GM12878 (cell line): Measurements from ENCODE around the gene DLL1. TPM values are rescaled to one million over a fixed set of nuclear protein-coding genes. Genes with fewer than 3 reads are reported as not detected.

Experiments
- ATAC-seq: fragments of 200-7000 bp; cut with Tn5 transposase; 3 replicates; pipeline ENCODE4 v1.9.1; 2020; ENCODE audit warnings: mild to moderate bottlenecking, moderate library complexity
- BruUV-seq: library from RNA; stranded (reverse); fragments of 400-500 nt; replicated peaks from 2 replicates; lab custom pipeline; 2021; lab: Mats Ljungman, UMichigan
- CTCF ChIA-PET: fragments of 300-600 bp; sonication (Branson Sonifier 250); formaldehyde crosslinking; extraction: SDS; loops from one replicate; lab custom pipeline; 2021; ENCODE audit warnings: inconsistent platforms; lab: Yijun Ruan, JAX
- POLR2A ChIA-PET: fragments of 350-600 bp; formaldehyde crosslinking; extraction: SDS; loops from one replicate; lab custom pipeline; 2021; ENCODE audit warnings: inconsistent platforms; lab: Charles Lee
- RAD21 ChIA-PET: fragments of 300-600 bp; sonication (Branson Sonifier 250); formaldehyde crosslinking; loops from one replicate; lab custom pipeline; 2023; ENCODE audit warnings: antibody characterized with exemption; ENCODE audit not compliant: unreplicated experiment; lab: Charles Lee
- SMC1A ChIA-PET: fragments of 300-600 bp; sonication (Branson Sonifier 250); formaldehyde crosslinking; loops from one replicate; lab custom pipeline; 2023; ENCODE audit not compliant: unreplicated experiment, uncharacterized antibody; lab: Charles Lee
- DNase-seq: peaks from one replicate; pipeline ENCODE4 v3.0.0-alpha.2; 2011; ENCODE audit warnings: low read depth, low spot score
- FAIRE-seq: peaks from 3 replicates; lab custom pipeline; 2011; peaks lifted over from hg19 to GRCh38; lab: Jason Lieb, UNC
- H2AFZ ChIP-seq: 2 replicates; pipeline ENCODE4 v1.6.0; 2011; ENCODE audit warnings: low read depth, low read length, control low read depth; ENCODE audit not compliant: control insufficient read depth
- H3K27ac ChIP-seq: 2 replicates; pipeline ENCODE4 v1.5.1; 2011; ENCODE audit warnings: control low read depth; ENCODE audit not compliant: control insufficient read depth, insufficient read depth
- H3K27me3 ChIP-seq, 2 experiments: replicated peaks in 1 of 2; 2 replicates each; pipeline versions ENCODE4 v1.6.0 to v1.6.1; 2011; ENCODE audit warnings: low read length in 1 of 2; ENCODE audit not compliant: control insufficient read depth in 2 of 2, insufficient read depth in 2 of 2
- H3K36me3 ChIP-seq, 2 experiments: 2 replicates each; pipeline ENCODE4 v1.5.1; 2011; ENCODE audit warnings: low read length in 1 of 2; ENCODE audit not compliant: control insufficient read depth in 2 of 2, insufficient read depth in 2 of 2
- H3K4me1 ChIP-seq: 2 replicates; pipeline ENCODE4 v1.6.1; 2011; ENCODE audit warnings: mild to moderate bottlenecking, low read length, moderate library complexity, mixed read lengths; ENCODE audit not compliant: control insufficient read depth, insufficient read depth
- H3K4me2 ChIP-seq: 2 replicates; pipeline ENCODE4 v1.6.0; 2011; ENCODE audit warnings: control low read depth; ENCODE audit not compliant: control insufficient read depth, insufficient read depth
- H3K4me3 ChIP-seq: fragments of 200-600 bp; sonication (generic); 2 replicates; pipeline ENCODE4 v1.5.1; 2016
- H3K79me2 ChIP-seq: 2 replicates; pipeline ENCODE4 v1.6.0; 2011; ENCODE audit warnings: low read length; ENCODE audit not compliant: control insufficient read depth, insufficient read depth
- H3K9ac ChIP-seq: 2 replicates; pipeline ENCODE4 v1.8.0; 2011; ENCODE audit warnings: low read length, control low read depth, mixed read lengths; ENCODE audit not compliant: control insufficient read depth, insufficient read depth
- H3K9me3 ChIP-seq: replicated peaks from 3 replicates; pipeline ENCODE4 v1.5.1; 2011; ENCODE audit warnings: mild to moderate bottlenecking, low read length; ENCODE audit not compliant: control insufficient read depth, insufficient read depth
- H4K20me1 ChIP-seq: 2 replicates; pipeline ENCODE4 v1.6.0; 2011; ENCODE audit not compliant: control insufficient read depth, insufficient read depth
- ASH2L ChIP-seq: fragments of 300-600, 200-600 bp; sonication (generic); IDR thresholded peaks from 2 replicates; pipeline ENCODE4 v1.6.1; 2017; ENCODE audit warnings: low read depth, mild to moderate bottlenecking, borderline replicate concordance
- BRCA1 ChIP-seq: IDR thresholded peaks from 2 replicates; pipeline ENCODE4 v1.6.1; 2011; ENCODE audit warnings: low read depth, low read length, improper control_type of control experiment
- CHD4 ChIP-seq: fragments of 200-600 bp; sonication (generic); IDR thresholded peaks from 2 replicates; pipeline ENCODE4 v1.6.1; 2016; ENCODE audit warnings: mild to moderate bottlenecking
- ESRRA ChIP-seq: IDR thresholded peaks from 2 replicates; pipeline ENCODE4 v1.6.1; 2012; ENCODE audit warnings: mild to moderate bottlenecking, low read length, improper control_type of control experiment
- FOXM1 ChIP-seq: IDR thresholded peaks from 2 replicates; pipeline ENCODE4 v1.6.1; 2012; ENCODE audit warnings: low read depth, mild to moderate bottlenecking, inconsistent platforms, low read length, moderate library complexity
- KAT2A ChIP-seq: conservative IDR thresholded peaks from 2 replicates; pipeline ENCODE4 v1.6.1; 2011; ENCODE audit warnings: low read depth, low read length; ENCODE audit not compliant: control insufficient read depth
- NR2F1 ChIP-seq: fragments of 450-650 bp; conservative IDR thresholded peaks from 2 replicates; pipeline ENCODE4 v1.6.1; 2017; ENCODE audit warnings: mild to moderate bottlenecking
- PBX3 ChIP-seq: IDR thresholded peaks from 2 replicates; pipeline ENCODE4 v1.6.1; 2011; ENCODE audit warnings: mild to moderate bottlenecking, low read depth, low read length, moderate library complexity; ENCODE audit not compliant: insufficient replicate concordance
- SREBF2 ChIP-seq: IDR thresholded peaks from 2 replicates; pipeline ENCODE4 v1.6.1; 2012; ENCODE audit warnings: mild to moderate bottlenecking, low read length
- ZNF207 ChIP-seq: fragments of 450-650 bp; IDR thresholded peaks from 2 replicates; pipeline ENCODE4 v1.6.1; 2014; ENCODE audit warnings: antibody characterized with exemption, mild to moderate bottlenecking, borderline replicate concordance
- ZNF687 ChIP-seq: fragments of 450-650 bp; IDR thresholded peaks from 2 replicates; pipeline ENCODE4 v1.6.1; 2017; ENCODE audit warnings: mild to moderate bottlenecking, moderate library complexity
- ZSCAN29 ChIP-seq: fragments of 450-650 bp; IDR thresholded peaks from 2 replicates; pipeline ENCODE4 v1.6.1; 2017; ENCODE audit warnings: mild to moderate bottlenecking, moderate library complexity
- WGBS: methylation state at CpG from one replicate; pipeline ENCODE4 v1.1.6; 2016; ENCODE audit warnings: low lambda C conversion rate; ENCODE audit not compliant: insufficient replicate concordance, insufficient coverage; ENCODE audit errors: missing lambda C conversion rate; 5-methylcytosine and 5-hydroxymethylcytosine counted together
- in situ Hi-C: fragments of 300-500 bp; cut with MboI; formaldehyde crosslinking; loops from 9 replicates; pipeline ENCODE4 v1.14.3; 2018; ENCODE audit warnings: mixed read lengths
- intact Hi-C: fragments of 100-400 bp; cut with micrococcal nuclease; formaldehyde crosslinking; loops from one replicate; pipeline ENCODE4 v1.14.2; 2022; ENCODE audit not compliant: unreplicated experiment
- polyA plus RNA-seq, 11 experiments: library from polyadenylated mRNA; depleted of rRNA in 4 of 11; unstranded in 6 of 11; stranded (reverse) in 5 of 11; fragments of >200 nt; fragmentation: Nextera tagmentation in 4 of 11; fragmentation: Illumina TruSeq in 1 of 11; extraction: Ambion mirVana in 4 of 11; extraction: Trizol in 1 of 11; gene quantifications; 1 replicate in 1 of 11; 2 replicates in 10 of 11; pipeline versions ENCODE4 v1.2.1 to v1.2.3, GENCODE V29; 2011 to 2016; ENCODE audit warnings: inconsistent platforms in 2 of 11, missing spikeins in 2 of 11, low read depth in 1 of 11
- total RNA-seq, 4 experiments: library from RNA; depleted of rRNA in 3 of 4; stranded (reverse); fragments of >200 nt in 3 of 4; fragmentation: Illumina TruSeq in 1 of 4; extraction: Trizol in 1 of 4; gene quantifications; 2 replicates each; pipeline versions ENCODE4 v1.2.1 to v1.2.3, GENCODE V29; 2013 to 2021
- TF ChIP-seq, protein P1 (sequence below): IDR thresholded peaks from 2 replicates; pipeline ENCODE4 v1.6.1; 2011; ENCODE audit warnings: low read depth, mild to moderate bottlenecking, low read length, moderate library complexity, borderline replicate concordance; ENCODE audit errors: extremely low read depth

DLL1 gene
- total and polyA plus RNA-seq, 10 of the 15 experiments (the other 5 are each of a cell fraction or from before 2014, with no cell fraction given): 0.02 to 0.80 (median 0.19) TPM

GRCh38 chr6:170234419-170234818 is 56.5 kb downstream of the DLL1 start (continued):
- no peak for TF ChIP-seq ZNF687
- no peak for TF ChIP-seq NR2F1
- no peak for TF ChIP-seq BRCA1
- no peak for TF ChIP-seq KAT2A
- TF ChIP-seq PBX3: no peak

GRCh38 chr6:170233286-170234205 is 57.3 kb downstream of the DLL1 start:
- in situ Hi-C loops (no loop called here), intact Hi-C loops (no loop called here)
- no peaks in the 10 kb centered on the region for H3K79me2 ChIP-seq
- H3K27ac ChIP-seq: no peak overlapping the region
- H3K4me3 ChIP-seq: no peak overlapping the region
- SMC1A ChIA-PET: no interaction called here
- H2AFZ ChIP-seq: no peak overlapping the region
- 70% methylated on average over 13 of the region's 13 CpGs for WGBS
- no peaks in the 10 kb centered on the region for H3K27me3 ChIP-seq
- H3K4me2 ChIP-seq: no peak overlapping the region
- H3K9ac ChIP-seq: no peak overlapping the region
- no peaks in the 10 kb centered on the region for H3K36me3 ChIP-seq
- RAD21 ChIA-PET: no interaction called here
- no peak for FAIRE-seq
- no peak for DNase-seq
- no TSS peak for BruUV-seq
- POLR2A ChIA-PET: no interaction called here
- no peaks in the 10 kb centered on the region for H3K4me1 ChIP-seq
- H3K9me3 ChIP-seq: no peaks in the 10 kb centered on the region
- no peak for ATAC-seq
- TF ChIP-seq ZSCAN29 (no peak), SREBF2 (no peak), FOXM1 (no peak), CHD4 (no peak), ESRRA (no peak), ZNF207 (no peak), ASH2L (no peak)
- TF ChIP-seq, protein P1, sequence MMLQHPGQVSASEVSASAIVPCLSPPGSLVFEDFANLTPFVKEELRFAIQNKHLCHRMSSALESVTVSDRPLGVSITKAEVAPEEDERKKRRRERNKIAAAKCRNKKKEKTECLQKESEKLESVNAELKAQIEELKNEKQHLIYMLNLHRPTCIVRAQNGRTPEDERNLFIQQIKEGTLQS: no peak
- TF ChIP-seq, all 136 proteins: peak for 0
- no peaks in the 10 kb centered on the region for H4K20me1 ChIP-seq
- CTCF ChIA-PET: no interaction called here
